Adipocyte (in vitro differentiated cells): Measurements from ENCODE around the gene FMNL2.

Source experiments
- DNase-seq: peaks from one replicate; pipeline ENCODE4 v3.0.0-alpha.2; 2015; ENCODE audit warnings: low read depth
- H3K27me3 ChIP-seq: replicated peaks from 2 replicates; pipeline ENCODE4 v1.7.0; 2013; ENCODE audit warnings: mild to moderate bottlenecking, low read length, moderate library complexity; ENCODE audit not compliant: control insufficient read depth, insufficient read depth
- H3K36me3 ChIP-seq: 2 replicates; pipeline ENCODE4 v1.7.0; 2013; ENCODE audit warnings: low read length, mild to moderate bottlenecking, moderate library complexity; ENCODE audit not compliant: control insufficient read depth, insufficient read depth, severe bottlenecking
- H3K4me1 ChIP-seq: 2 replicates; pipeline ENCODE4 v1.7.0; 2013; ENCODE audit warnings: mild to moderate bottlenecking, low read length, moderate library complexity; ENCODE audit not compliant: control insufficient read depth, insufficient read depth
- H3K4me3 ChIP-seq: 2 replicates; pipeline ENCODE4 v1.7.0; 2013; ENCODE audit warnings: mild to moderate bottlenecking, low read length, moderate library complexity
- H3K9ac ChIP-seq: 2 replicates; pipeline ENCODE4 v1.7.0; 2013; ENCODE audit warnings: mild to moderate bottlenecking, low read length, moderate library complexity
- H3K9me3 ChIP-seq: 2 replicates; pipeline ENCODE4 v1.7.0; 2013; ENCODE audit warnings: mild to moderate bottlenecking, low read length, moderate library complexity; ENCODE audit not compliant: control insufficient read depth

The FMNL2 gene

DNA sequence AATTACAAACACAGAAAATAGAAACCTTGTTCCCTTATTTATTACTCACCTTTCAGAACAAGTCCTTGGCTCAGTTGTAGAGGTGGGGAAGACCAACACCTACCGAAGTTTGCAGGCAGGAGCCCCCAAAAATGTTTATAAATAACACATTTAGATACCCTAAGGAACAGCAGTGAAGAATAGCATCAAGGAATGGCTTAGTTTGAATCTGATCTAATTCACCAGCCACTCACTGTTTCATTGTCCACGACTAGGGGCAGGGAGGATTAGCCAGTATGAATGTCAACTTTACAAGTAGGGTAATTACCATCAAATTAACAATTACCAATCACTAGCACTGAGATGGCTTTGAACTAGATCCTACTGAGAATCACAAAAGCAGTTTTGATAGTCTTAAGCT lies 316.9 kb downstream of the FMNL2 start:
- H3K27me3 ChIP-seq: no peaks in the 10 kb centered on the region
- no peak overlapping the region for H3K9ac ChIP-seq
- H3K9me3 ChIP-seq: no peaks in the 10 kb centered on the region
- H3K36me3 ChIP-seq: peaks cover 62% of the 10 kb centered on the region
- no peak overlapping the region for H3K4me3 ChIP-seq
- no peak for DNase-seq
- peaks cover 25% of the 10 kb centered on the region for H3K4me1 ChIP-seq

DNA sequence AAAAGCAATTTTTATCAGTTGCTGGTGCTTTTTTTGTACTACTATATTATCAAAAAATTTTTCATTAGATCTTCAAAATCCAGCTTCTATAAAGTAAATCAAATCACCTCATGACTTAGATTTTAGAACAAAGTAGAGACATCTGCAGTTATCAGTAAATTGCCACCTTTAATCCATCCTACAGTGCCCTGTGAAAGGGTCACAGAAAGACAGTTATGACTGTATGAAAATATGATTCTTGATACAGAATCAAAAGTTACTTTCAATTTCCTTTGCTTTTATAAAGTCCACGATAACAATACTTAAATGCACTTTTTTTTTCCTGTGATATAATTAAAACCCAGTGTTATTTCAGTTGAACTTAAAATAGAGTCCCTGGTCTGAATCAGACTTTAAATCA lies 320.9 kb downstream of the FMNL2 start:
- H3K27me3 ChIP-seq: no peaks in the 10 kb centered on the region
- no peak overlapping the region for H3K9ac ChIP-seq
- peaks cover 3% of the 10 kb centered on the region for H3K4me1 ChIP-seq
- H3K4me3 ChIP-seq: no peak overlapping the region
- H3K9me3 ChIP-seq: no peaks in the 10 kb centered on the region
- DNase-seq: no peak
- H3K36me3 ChIP-seq: peaks cover 86% of the 10 kb centered on the region

DNA sequence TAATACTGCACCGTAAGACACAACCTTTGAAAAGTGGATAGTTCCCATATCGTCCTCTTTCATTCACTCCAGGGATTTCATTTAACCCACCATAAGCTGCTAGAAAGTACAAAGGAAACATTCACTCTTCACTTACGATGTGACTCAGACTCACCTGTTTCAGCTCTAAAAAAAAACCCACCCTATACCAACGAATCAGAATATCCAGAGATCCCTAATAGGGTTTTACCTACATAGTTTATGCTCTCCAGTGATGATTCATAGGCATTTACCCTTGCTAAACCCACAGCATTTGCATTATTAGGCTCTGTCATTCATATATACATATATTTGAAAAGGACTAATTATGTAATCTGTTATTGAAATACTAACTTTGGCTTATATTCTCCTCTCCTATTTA lies 322.1 kb downstream of the FMNL2 start:
- H3K4me3 ChIP-seq: no peak overlapping the region
- H3K36me3 ChIP-seq: peaks cover 90% of the 10 kb centered on the region
- no peak overlapping the region for H3K9ac ChIP-seq
- no peak for DNase-seq
- H3K4me1 ChIP-seq: peaks cover 3% of the 10 kb centered on the region
- no peaks in the 10 kb centered on the region for H3K27me3 ChIP-seq
- H3K9me3 ChIP-seq: no peaks in the 10 kb centered on the region

DNA sequence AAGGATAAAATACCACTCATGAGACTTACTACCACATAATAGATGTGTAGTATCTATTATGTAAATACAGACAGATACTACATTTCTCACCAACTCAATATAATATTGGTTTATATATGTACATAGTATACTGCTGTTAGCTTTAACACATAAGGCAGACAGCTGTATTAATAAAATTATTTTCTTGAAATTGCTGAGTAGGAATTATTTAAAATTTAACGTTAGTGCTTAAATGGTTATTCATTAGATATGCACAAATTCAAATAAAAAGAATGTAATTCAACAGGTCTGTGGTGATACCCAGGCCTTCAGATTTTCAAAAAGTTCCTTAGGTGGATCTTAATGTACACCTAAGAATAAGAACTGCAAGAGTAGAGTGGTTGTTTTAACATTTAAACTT lies 323.2 kb downstream of the FMNL2 start:
- H3K4me3 ChIP-seq: no peak overlapping the region
- no peak overlapping the region for H3K9ac ChIP-seq
- peaks cover 91% of the 10 kb centered on the region for H3K36me3 ChIP-seq
- no peak for DNase-seq
- H3K9me3 ChIP-seq: no peaks in the 10 kb centered on the region
- no peaks in the 10 kb centered on the region for H3K27me3 ChIP-seq
- H3K4me1 ChIP-seq: peaks cover 3% of the 10 kb centered on the region

DNA sequence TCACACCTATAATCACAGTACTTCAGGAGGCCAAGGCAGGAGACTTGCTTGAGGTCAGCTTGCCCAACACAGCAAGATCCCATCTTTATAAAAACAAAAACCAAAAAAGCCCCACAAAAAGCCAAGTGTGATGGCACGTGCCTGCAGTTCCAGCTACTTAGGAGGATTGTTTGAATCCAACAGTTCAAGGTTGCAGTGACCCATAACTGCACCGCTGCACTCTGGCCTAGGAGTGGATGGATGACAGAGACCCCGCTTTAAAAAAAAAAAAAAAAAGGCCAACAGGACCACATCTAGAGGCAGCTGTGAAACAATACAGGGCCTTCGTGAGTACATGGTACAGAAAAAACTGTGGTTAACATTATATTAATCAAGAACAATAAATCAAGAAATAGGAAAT lies 326.1 kb downstream of the FMNL2 start:
- Histone ChIP-seq H3K36me3 (peaks cover 97% of the 10 kb centered on the region), H3K27me3 (no peaks in the 10 kb centered on the region), H3K4me1 (no peaks in the 10 kb centered on the region), H3K9ac (no peak overlapping the region), H3K4me3 (no peak overlapping the region), H3K9me3 (no peaks in the 10 kb centered on the region)
- DNase-seq: no peak

DNA sequence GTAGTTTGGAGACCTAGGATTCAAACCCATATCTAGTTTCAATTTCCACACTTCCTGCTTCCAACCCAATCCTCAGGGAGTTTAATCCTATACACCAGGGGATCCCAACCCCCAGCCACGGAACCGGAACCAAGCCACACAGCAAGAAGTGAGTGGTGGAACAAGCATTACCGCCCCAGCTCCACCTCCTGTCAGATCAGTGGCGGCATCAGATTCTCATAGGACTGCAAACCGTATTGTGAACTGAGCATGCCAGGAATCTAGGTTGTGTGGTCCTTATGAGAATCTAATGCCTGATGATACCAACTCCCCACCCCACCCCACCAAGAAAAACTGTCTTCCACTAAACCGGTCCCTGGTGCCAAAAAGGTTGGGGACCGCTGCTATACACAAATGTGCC lies 329.8 kb downstream of the FMNL2 start:
- DNase-seq: no peak
- no peak overlapping the region for H3K4me3 ChIP-seq
- H3K9ac ChIP-seq: no peak overlapping the region
- H3K9me3 ChIP-seq: no peaks in the 10 kb centered on the region
- H3K36me3 ChIP-seq: peaks cover 97% of the 10 kb centered on the region
- H3K27me3 ChIP-seq: no peaks in the 10 kb centered on the region
- H3K4me1 ChIP-seq: no peaks in the 10 kb centered on the region

DNA sequence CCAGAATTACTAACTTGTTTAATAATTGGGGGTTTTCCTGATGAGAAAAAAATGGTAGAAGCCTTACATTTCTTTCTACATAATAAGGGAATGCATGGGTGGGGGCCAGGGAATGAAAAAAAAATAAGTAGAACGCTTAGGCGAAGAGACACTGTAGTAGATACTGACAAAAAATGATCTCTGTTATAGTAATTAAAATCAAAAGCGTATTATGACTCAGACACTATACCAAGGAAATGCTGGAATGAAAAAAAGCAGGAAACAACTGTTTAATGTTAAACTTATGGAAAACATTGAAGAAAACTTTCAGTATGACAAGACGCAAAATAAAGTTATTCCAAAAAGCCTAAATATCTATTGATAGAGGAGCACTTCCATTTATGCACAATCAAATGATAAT lies 339.4 kb downstream of the FMNL2 start:
- no peaks in the 10 kb centered on the region for H3K27me3 ChIP-seq
- H3K36me3 ChIP-seq: peaks cover 97% of the 10 kb centered on the region

DNA sequence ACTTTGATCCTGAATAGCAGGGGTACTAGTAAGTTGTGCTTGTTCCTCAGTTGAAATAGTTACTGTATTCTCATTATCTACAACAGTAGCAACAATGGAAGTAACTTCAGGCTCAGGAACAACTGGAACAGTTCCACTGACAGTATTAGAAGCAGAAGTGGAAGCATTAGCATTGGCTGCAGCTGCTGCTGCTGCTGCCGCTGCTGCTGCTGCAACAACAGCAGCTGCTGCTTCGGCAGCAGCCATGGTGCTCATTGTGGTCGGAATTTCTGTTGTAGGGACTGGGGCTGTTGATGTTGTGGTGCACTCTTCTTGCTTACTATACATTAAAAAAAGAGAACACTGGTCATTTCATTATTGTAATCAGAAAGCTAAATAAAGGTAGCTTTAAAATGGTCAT lies 341.5 kb downstream of the FMNL2 start:
- Histone ChIP-seq H3K4me3 (no peak overlapping the region), H3K36me3 (peaks cover 96% of the 10 kb centered on the region)

More for the DNA sequence above, 339.4 kb downstream of the FMNL2 start:
- Histone ChIP-seq H3K4me1 (no peaks in the 10 kb centered on the region), H3K9ac (no peak overlapping the region), H3K4me3 (no peak overlapping the region), H3K9me3 (no peaks in the 10 kb centered on the region)
- no peak for DNase-seq

DNA sequence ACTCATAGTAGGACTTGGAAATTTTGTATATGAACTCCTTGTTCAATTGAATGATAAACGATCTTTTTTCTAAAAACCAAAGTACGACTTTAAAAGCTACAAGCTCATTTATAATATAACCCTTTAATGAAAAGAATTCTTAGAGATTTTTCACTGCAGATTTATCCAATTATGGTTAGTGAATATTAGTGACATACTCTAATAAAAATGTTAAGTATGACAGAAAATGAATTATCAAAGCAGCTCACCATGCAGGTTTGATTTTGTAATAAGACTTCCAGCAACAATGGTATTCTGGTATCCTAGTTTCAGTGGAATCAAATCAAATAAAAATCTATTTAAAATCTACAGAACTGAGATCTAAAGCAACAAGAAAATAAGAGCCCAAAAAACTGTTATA lies 343.8 kb downstream of the FMNL2 start:
- Histone ChIP-seq H3K9ac (no peak overlapping the region), H3K27me3 (no peaks in the 10 kb centered on the region), H3K4me1 (no peaks in the 10 kb centered on the region), H3K36me3 (peaks cover 83% of the 10 kb centered on the region), H3K4me3 (no peak overlapping the region), H3K9me3 (no peaks in the 10 kb centered on the region)
- no peak for DNase-seq

More for the DNA sequence above, 341.5 kb downstream of the FMNL2 start:
- no peak for DNase-seq
- no peaks in the 10 kb centered on the region for H3K9me3 ChIP-seq
- no peak overlapping the region for H3K9ac ChIP-seq
- no peaks in the 10 kb centered on the region for H3K4me1 ChIP-seq
- no peaks in the 10 kb centered on the region for H3K27me3 ChIP-seq

DNA sequence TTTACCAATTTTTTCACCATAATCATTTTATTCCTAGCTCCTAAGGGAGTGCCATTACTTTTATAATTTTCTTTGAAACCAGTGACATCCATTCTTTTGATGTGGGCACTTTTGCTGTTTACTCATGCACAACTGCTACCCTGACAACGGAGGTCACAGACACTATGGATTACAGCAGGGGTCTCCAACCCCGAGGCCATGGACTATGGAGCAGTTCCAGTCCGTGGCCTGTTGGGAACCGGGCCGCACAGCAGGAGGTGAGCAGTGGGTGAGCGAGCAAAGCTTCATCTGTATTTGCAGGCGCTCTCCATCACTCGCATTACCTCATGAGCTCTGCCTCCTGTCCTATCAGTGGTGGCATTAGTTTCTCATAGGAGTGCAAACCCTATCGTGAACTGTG lies 347.7 kb downstream of the FMNL2 start:
- Histone ChIP-seq H3K4me1 (peaks cover 3% of the 10 kb centered on the region), H3K4me3 (no peak overlapping the region), H3K9me3 (no peaks in the 10 kb centered on the region), H3K27me3 (no peaks in the 10 kb centered on the region), H3K36me3 (peaks cover 53% of the 10 kb centered on the region), H3K9ac (no peak overlapping the region)
- DNase-seq: no peak

DNA sequence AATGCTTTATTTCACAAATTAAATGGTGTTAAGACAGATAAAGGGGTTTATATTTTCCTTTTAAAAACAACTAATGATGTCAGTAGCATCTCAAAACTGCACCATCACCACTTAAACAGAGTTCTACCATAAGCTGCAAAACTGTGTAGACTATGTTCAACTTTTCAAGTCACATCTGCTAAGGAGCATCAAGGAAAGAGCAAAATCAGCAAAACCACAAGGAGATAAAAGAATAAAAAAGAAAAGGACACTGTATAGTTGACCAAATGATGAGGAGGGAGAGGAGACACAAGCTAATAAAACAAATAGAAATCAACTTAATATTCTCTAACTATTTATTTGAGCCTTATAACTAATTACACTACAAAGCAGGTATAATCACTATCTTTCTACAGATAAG lies 348.4 kb downstream of the FMNL2 start:
- no peaks in the 10 kb centered on the region for H3K27me3 ChIP-seq
- no peak overlapping the region for H3K4me3 ChIP-seq
- no peaks in the 10 kb centered on the region for H3K9me3 ChIP-seq
- no peak for DNase-seq
- H3K9ac ChIP-seq: no peak overlapping the region
- H3K36me3 ChIP-seq: peaks cover 46% of the 10 kb centered on the region
- peaks cover 3% of the 10 kb centered on the region for H3K4me1 ChIP-seq

DNA sequence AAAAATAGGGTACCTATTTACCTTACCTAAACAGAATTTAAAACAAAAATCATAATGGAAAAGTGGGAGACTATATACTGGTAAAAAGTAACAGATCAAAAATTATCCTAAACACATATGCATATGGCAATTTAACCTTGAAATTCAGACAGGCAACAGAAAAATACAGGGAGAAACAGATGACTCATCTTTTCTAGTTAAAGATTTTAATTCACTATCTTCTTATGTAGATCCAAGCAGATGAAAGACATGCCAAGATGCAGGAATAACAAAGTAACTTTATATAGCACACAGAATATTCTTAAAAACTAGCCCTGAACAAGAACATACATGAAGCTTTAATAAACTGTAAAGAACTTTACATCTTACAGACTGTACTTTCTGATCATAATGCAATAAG lies 351.3 kb downstream of the FMNL2 start:
- Histone ChIP-seq H3K36me3 (peaks cover 34% of the 10 kb centered on the region), H3K9me3 (no peaks in the 10 kb centered on the region), H3K4me1 (peaks cover 3% of the 10 kb centered on the region), H3K4me3 (no peak overlapping the region), H3K27me3 (no peaks in the 10 kb centered on the region), H3K9ac (no peak overlapping the region)
- DNase-seq: peak; percentile 1
